GM18870 (cell line): ENCODE results near the gene SLIT2.

Source experiments
- ATAC-seq: cut with Tn5 transposase; IDR thresholded peaks from one replicate; pipeline ENCODE4 v1.9.1; 2021; ENCODE audit warnings: moderate library complexity; ENCODE audit not compliant: unreplicated experiment

Gene SLIT2

GRCh38 chr4:20299515-20299914, 47.8 kb downstream of the SLIT2 start:
- no peak for ATAC-seq

GRCh38 chr4:20301161-20301560, 49.5 kb downstream of the SLIT2 start:
- no peak for ATAC-seq
